Esophagus muscularis mucosa (tissue), 4 donors: Measurements from ENCODE around the gene KPNA6.

ENCODE experiments used
- CTCF ChIP-seq, 3 experiments: fragments of 200-600 bp in 2 of 3; fragments of 450-650 bp in 1 of 3; sonication (generic) in 2 of 3; IDR thresholded peaks; one replicate each; pipeline ENCODE4 v1.5.1; 2017 to 2019; ENCODE audit warnings: antibody characterized with exemption in 3 of 3, mild to moderate bottlenecking in 2 of 3, moderate library complexity in 1 of 3
- EP300 ChIP-seq: sonication (generic); formaldehyde crosslinking; IDR thresholded peaks from one replicate; pipeline ENCODE4 v1.6.1; 2017; ENCODE audit warnings: antibody characterized with exemption
- POLR2A ChIP-seq: fragments of 450-650 bp; IDR thresholded peaks from one replicate; pipeline ENCODE4 v1.6.1; 2017; ENCODE audit warnings: antibody characterized with exemption, moderate library complexity, mild to moderate bottlenecking, low read depth
- POLR2AphosphoS5 ChIP-seq, 2 donors: sonication (generic); formaldehyde crosslinking; IDR thresholded peaks; one replicate each; pipeline ENCODE4 v1.6.1; 2017; ENCODE audit warnings: antibody characterized with exemption in 2 of 2

DNA sequence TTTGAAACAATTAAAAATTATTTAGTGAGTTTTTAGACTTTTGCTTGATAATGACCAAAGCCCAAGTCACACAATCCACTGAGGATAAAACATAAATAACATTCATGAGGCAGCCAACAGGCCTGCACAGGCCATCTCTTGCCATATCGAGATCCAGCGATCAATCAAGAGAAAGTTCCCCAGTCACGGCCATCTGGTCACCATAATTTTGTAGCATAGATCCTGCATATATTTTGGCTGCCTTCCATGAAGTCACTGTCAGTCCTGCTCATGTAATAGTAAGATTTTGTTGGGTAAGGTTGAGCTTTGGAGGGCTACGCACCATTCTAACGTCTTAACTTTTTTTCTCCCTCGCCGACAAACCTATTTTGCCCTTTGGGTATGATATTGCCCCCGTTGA lies 17.5 kb downstream of the KPNA6 start:
- TF ChIP-seq CTCF (IDR thresholded peaks at IDR 0.05) (no peak), EP300 (no peak), POLR2A (no peak), POLR2AphosphoS5 (IDR thresholded peaks at IDR 0.05) (no peak)
